ENCODE data around the gene CHID1. TPM values are rescaled to one million over a fixed set of nuclear protein-coding genes. Genes with fewer than 3 reads are reported as not detected.

CHID1 gene
- 100 to 1,000 TPM in 2 of 4 donors, 10 to 100 TPM in 2; 75.0 to 144 (median 93.8) TPM for total RNA-seq

- Histone ChIP-seq H3K4me1 (peaks cover 13 to 16% of the 10 kb centered on the region in 2 donors), H3K27ac (peak within 1 kb of the TSS; percentile 78 to 86 (median 85)), H3K4me3 (replicated peaks in 1 of 3) (peak within 1 kb of the TSS; percentile 80 to 95 (median 89)), H3K27me3 (no peaks in the 10 kb centered on the region), H3K36me3 (no peaks in the 10 kb centered on the region), H3K9me3 (no peaks in the 10 kb centered on the region)
- WGBS, 2 donors = no CpG with 5 or more reads among the region's 59 CpGs
- peak; percentile 85 to 89 for DNase-seq
- TF ChIP-seq POLR2A (IDR thresholded peaks at IDR 0.05) (peak in 1 of 2 donors; percentile 55), CTCF (IDR thresholded peaks at IDR 0.05) (peak in 2 of 6 experiments; percentile 3 to 20)
- intact Hi-C loops (cut with DNase I) = loop anchor here (10.0 kb wide), 1 partner anchor 86 kb away; the partner anchor contains the start of gene CRACR2B
Measured at GRCh38 chr11:910589-911030, at the start of gene CHID1. Gene CHID1 (minus strand): TSS chr11:910810. CDS start chr11:904816, 5,994 bp downstream.

- H3K4me3 ChIP-seq (replicated peaks in 1 of 3) = no peak overlapping the region
- H3K36me3 ChIP-seq = peaks cover 8% of the 10 kb centered on the region in 2 donors
- H3K4me1 ChIP-seq = peaks cover 7 to 8% of the 10 kb centered on the region in 2 donors
- TF ChIP-seq POLR2A (IDR thresholded peaks at IDR 0.05) (no peak), CTCF (IDR thresholded peaks at IDR 0.05) (no peak)
- intact Hi-C loops (cut with DNase I) = no loop called here
- 81 to 92% methylated on average over 10 of the region's 10 CpGs for WGBS, 2 donors
- H3K9me3 ChIP-seq = no peaks in the 10 kb centered on the region
- H3K27ac ChIP-seq = no peak overlapping the region
- DNase-seq = no peak
- no peaks in the 10 kb centered on the region for H3K27me3 ChIP-seq
Measured at GRCh38 chr11:959608-960007, 49.0 kb upstream of the CHID1 start.

GRCh38 chr11:959027-959426 lies 48.4 kb upstream of the CHID1 start:
- WGBS, 2 donors = 84 to 85% methylated on average over 14 of the region's 14 CpGs
- peaks cover 8% of the 10 kb centered on the region in 2 donors for H3K36me3 ChIP-seq
- TF ChIP-seq CTCF (IDR thresholded peaks at IDR 0.05) = no peak
- TF ChIP-seq POLR2A (IDR thresholded peaks at IDR 0.05) = no peak
- DNase-seq = no peak
- no peak overlapping the region for H3K4me3 ChIP-seq (replicated peaks in 1 of 3)
- H3K27me3 ChIP-seq = no peaks in the 10 kb centered on the region
- H3K9me3 ChIP-seq = no peaks in the 10 kb centered on the region
- peaks cover 7 to 8% of the 10 kb centered on the region in 2 donors for H3K4me1 ChIP-seq
- no peak overlapping the region for H3K27ac ChIP-seq
- intact Hi-C loops (cut with DNase I) = no loop called here

GRCh38 chr11:958101-958500 lies 47.5 kb upstream of the CHID1 start:
- H3K27ac ChIP-seq = no peak overlapping the region
- peaks cover 8% of the 10 kb centered on the region in 2 donors for H3K36me3 ChIP-seq
- no peaks in the 10 kb centered on the region for H3K27me3 ChIP-seq
- no peak overlapping the region for H3K4me3 ChIP-seq (replicated peaks in 1 of 3)
- peaks cover 7 to 8% of the 10 kb centered on the region in 2 donors for H3K4me1 ChIP-seq
- DNase-seq = no peak
- WGBS, 2 donors = 97 to 99% methylated on average over 7 of the region's 7 CpGs
- intact Hi-C loops (cut with DNase I) = no loop called here
- TF ChIP-seq POLR2A (IDR thresholded peaks at IDR 0.05) = no peak
- TF ChIP-seq CTCF (IDR thresholded peaks at IDR 0.05) = no peak
- H3K9me3 ChIP-seq = no peaks in the 10 kb centered on the region

GRCh38 chr11:957212-957920 lies 46.8 kb upstream of the CHID1 start:
- no peak overlapping the region for H3K27ac ChIP-seq
- H3K9me3 ChIP-seq = no peaks in the 10 kb centered on the region
- H3K4me1 ChIP-seq = peaks cover 8 to 11% of the 10 kb centered on the region in 2 donors
- no peak overlapping the region for H3K4me3 ChIP-seq (replicated peaks in 1 of 3)
- intact Hi-C loops (cut with DNase I) = no loop called here
- H3K36me3 ChIP-seq = peaks cover 8% of the 10 kb centered on the region in 2 donors
- TF ChIP-seq POLR2A (IDR thresholded peaks at IDR 0.05) (no peak), CTCF (IDR thresholded peaks at IDR 0.05) (no peak)
- 90 to 96% methylated on average over 11 of the region's 11 CpGs for WGBS, 2 donors
- DNase-seq = no peak
- H3K27me3 ChIP-seq = no peaks in the 10 kb centered on the region
